HG03066 (cell line): Measurements from ENCODE around the gene DUSP3.

ENCODE experiments used
- ATAC-seq: cut with Tn5 transposase; IDR thresholded peaks from one replicate; pipeline ENCODE4 v1.9.1; 2021; ENCODE audit warnings: low read depth; ENCODE audit not compliant: unreplicated experiment

The DUSP3 gene

DNA sequence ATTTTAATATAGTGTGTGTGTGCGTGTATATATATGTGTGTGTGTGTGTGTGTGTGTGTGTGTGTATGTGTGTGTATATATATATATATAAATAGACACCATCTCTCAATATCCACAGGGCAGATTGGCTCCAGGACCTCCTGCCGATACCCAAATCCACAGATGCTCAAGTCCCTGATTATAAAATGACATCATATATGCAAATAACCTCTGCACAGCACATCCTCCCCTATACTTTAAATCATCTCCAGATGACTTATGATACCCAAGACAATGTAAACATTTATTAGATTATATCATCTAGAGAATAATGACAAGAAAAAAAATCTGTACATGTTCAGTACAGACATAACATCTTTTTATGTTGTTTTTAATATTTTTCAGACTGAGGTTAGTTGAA is 7.8 kb downstream of the DUSP3 start:
- no peak for ATAC-seq

DNA sequence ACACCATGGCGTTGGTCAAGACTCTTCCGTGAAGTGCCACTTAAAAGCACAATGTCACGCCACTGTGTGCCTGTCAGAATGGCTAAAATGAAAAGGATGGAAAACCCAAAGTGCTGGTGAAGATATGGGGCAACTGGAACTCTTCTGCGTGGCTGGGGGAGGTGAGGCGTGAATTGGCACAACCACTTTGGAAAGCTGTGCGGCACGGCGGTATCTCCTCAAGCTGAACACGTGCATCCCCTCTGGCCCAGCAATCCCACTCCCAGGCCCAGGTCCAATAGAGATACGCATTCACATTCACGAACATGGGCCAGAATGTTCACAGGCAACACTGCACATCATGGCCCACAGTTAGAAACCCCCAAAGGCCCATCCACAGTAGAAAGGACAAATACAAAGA is 8.9 kb downstream of the DUSP3 start:
- ATAC-seq = no peak

DNA sequence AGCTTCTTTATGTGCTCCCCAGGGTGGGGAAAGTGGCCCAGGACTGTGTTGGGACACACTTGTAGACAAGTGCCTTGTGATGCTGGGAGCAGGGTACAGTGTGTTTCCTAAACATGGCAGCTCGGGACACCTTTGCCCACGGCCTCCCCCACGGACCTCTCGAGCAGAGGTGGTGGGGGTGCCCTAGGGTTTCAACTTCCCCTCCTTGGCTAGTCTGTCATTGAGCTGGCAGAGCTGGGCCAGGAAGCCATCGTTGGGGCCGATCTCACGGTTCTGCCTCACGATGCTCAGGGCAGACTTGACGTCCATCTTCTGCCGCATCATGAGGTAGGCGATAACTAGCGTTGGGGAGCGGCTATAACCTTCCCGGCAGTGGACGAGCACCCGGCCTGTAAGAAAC is 9.4 kb downstream of the DUSP3 start:
- no peak for ATAC-seq

DNA sequence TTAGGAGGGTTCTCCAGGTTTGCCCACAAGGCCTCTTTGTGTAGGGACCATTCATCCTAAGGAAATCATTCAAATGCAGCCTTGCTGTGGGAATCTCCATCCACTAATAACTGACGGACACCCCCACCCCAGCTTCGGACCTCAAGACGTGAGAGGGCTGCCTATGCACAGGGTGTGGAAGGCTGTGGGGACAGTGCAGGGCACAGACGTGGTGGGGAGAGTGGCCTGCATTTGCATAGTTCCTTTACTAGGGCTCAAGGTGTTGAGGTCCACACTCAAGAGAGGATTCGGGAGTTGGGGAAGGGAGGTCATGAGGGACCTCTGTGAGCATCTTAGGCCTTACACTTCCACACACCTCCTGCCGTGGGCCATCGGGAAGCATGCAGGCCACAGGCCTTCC is 9.8 kb downstream of the DUSP3 start:
- no peak for ATAC-seq

DNA sequence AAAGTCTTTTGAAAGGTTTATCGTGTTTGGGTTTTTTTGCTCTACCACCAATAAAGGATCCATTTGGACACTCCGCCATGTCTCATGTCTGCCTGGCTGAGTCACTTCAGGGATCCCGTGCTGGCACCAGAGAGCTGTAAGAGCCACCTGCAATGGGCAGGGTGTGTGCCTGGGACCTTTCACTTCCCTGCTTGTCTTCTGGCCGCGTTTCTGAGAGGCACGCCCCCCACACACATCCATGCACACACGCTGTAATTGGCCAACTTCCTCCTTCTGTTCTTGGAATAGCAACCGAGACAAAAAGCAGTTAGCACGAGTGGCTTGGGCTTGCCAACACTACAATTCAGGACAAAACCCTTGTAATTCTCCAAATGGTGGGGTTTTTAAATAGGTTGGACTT is 10.4 kb downstream of the DUSP3 start:
- no peak for ATAC-seq

DNA sequence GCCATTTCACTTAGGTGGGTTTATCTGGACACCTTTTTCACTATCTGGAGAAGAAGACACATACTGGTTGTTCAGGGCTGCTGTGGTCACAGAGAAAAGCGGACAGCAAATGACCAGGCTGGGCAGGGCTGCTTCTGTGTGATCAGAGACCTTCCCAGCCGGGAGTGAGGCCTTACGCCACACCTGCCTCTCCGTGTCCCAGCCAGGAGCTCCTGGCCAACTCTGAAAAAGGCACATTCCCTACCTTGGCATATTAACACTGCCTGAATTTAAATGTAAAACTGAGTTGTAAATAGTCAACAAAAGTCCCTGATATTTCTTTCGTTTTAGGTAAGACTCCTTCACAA is 11.1 kb downstream of the DUSP3 start:
- ATAC-seq = no peak

DNA sequence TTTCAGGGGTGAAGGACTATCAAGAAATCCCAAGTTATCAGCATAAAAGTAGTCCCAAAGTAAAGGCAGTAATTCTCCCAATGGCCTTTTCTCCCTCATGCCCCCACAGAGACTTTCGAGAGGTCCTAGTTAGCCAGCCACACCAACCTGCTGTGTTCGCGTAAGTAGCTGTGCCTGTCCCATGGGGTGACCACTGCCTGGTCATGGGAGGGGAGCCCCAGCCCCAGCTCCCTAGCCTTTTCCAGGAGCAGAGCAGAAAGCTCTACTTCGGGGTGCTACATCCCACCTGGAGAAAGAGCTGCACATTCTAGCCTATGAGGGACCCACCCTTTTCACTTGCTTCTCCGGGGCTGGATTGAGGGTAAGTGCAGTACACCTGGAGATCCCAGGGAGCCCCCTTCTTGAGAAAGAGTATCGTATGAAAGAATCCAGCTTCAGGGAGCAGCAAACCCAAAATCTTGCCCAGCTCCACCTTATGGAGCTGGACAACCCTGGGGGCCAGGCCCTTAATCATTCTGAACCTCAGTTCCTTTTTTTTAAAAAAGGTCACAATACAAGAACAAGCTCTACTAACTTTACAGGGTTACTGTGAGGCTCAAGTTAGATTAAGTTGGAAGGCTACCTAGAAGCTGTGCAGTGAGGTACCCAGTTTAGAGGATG is 11.6 kb downstream of the DUSP3 start:
- no peak for ATAC-seq

DNA sequence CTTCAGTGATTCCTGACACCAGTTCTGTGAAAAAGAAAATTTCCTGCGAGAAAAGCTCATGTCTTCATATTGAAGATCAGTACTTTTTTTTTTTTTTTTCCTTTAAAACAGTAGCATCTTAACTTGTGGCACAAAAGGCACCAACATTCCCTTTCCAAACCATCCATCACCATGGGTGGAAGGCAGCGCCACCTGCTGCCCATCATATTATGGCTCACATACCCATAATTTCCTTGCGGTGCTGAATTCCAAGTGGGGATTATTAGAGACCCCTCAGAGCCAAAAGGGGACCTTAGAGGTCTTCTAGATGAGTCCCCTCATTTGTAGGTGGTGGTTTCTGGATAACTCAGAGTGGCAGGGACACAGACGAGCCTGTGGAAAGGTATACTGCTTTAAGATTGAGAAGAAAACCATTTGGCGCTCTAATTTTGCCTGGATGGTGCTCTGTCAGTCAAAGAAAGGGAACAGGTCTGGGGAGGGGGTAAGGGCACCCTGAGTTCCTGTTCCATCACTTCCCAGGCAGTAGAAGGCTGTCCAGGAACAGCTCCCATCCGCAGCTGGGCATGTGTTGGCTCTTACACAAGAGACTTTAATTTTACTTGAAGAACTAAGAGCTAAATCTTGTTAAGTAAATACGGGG is 12.2 kb downstream of the DUSP3 start:
- no peak for ATAC-seq

DNA sequence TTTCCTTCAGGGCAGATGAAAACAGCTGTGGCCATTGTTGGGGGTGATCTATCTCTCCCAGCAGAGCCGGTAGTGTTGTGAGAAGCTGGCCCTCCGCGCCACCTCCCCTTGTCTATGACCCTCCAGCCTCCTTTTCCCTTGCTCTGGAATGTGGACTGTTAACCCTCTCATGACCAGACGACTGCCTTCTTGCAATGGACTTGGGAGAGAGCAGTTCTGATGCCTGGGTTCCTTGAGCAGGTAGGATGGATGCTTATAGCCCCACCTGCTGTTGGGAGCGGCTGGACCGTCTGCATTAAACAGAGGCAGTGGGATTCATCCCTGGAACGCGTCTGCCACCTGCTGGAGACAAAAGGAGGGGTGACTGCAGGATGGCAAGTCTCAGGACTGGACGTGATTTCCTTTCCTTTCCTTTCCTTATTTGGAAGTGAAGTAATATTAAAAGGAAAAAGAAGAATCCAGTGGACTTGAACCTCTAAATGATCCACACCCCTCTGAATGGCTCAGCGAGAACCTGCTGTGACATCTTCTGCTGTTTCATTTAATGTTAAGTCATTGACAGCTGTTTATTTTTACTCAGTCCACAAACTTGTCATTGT is 18.4 kb downstream of the DUSP3 start:
- ATAC-seq = no peak

DNA sequence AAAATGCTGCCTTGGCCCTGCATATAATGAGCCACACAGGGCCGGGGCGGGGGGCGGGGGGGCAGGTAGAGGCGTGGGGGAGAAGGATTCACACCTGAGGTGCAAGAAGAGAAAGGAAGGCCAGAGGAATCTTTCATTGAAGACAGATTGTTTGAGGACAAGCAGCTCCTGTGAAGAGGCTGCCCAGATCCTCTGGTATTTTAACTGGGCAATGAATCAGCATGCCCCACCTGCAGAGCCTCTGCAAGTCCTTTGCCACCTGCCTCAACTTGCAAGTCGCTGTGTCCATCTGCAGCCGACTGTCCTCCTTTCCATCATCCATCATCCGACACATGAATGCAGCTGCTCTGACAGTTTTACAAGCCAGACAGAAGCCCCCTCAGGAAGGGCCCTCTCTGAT is 18.9 kb downstream of the DUSP3 start:
- ATAC-seq = no peak

DNA sequence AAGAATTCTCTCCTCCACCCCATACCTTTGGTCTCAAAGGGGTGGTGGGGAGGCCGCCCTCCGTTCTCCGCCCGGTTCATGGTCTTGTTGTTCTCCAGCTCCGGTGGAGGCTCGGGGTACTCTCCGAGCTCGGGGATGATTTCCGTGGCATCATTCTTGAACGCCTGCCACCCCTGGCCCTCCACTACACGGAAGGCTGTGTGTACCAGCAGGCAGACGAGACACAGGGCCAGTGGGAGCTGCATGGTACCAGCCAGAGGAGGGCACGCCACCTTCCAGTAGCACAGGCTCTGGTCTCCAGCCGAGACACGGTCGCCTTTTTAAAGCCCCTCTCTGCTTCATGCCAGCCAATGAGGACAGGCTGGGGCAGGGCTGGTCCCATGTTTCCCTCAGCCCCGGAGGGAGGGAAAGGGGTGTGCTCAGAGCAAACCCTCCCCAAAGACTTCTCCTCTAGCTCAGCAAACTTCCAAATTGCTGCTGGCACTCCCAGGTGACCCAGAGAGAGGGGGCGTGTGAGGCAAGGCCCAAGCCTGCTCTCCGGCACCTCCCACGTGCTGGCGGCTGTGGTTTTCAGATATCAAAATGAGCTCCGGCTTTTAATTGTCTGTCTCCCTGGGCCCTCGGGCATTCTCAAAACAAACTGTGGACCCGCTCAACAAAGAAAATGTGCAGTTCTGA is 20.1 kb downstream of the DUSP3 start, which contains the start of gene SOST:
SOST (minus strand) TSS at position 295 of the 678 bp plus-strand sequence; CDS start at position 245, 50 bp downstream.
- no peak for ATAC-seq

DNA sequence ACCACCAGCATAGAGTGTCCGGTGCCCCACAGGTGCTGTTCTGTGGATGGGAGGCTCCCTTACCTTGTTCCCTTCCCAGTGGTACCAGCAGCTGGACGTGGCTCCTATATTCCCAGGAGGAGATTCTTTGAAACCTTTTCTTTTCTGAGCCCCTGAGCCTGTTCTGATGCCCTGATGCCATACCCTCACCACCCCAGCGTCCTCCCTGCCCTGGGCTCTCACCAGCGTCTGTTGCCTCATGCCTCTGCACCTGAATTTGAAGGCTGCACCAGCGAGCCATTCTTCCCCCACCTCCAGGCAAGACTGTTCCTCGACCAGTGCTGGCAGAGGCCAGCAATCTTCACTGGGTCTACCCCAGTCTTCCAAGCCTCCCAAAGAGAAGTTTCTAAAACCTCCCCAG is 20.7 kb downstream of the DUSP3 start:
- no peak for ATAC-seq

DNA sequence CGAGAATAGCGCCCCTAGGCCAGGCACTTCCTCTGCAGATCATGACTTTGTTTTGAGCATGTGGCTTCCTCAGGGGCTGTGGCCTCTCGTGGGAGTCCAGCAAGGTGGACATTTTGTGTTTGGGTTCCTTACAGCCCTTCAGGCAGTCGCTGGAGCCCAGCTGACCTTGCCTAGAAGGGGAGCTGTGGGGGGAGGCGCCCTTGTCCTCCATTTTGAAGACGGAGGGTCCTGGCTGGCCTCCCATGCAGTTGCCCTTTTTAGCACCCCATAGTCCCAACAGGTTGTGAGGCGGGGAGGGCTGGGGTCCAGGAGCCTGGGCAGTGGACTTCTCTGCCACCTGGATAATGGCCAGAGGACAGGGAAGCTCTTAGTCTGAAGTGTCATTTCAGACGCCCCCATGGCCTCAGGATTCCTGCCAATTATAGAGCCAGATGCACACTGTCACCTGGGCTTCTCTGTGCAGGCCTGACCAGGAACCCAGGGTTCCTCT is 21.6 kb downstream of the DUSP3 start:
- no peak for ATAC-seq

DNA sequence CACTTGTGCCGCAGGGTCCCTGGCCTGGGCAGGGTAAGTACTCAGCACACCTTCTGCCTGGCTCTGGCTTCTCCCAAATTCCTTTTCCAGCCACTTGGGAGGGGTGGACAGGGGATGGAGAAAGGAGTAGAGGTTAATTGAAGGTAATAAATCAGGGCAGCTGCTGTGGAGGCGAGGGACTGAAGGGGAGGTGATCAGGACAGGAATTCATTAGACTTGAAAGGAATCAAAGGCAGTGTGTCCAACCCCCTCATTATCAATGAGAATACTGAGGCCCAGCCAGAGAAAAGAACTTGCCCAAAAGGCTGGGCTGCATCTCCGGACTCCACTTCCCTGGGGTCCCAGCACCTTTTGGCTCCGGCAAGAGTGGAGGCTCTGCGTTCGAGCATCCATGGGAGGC is 22.6 kb downstream of the DUSP3 start:
- ATAC-seq = no peak

DNA sequence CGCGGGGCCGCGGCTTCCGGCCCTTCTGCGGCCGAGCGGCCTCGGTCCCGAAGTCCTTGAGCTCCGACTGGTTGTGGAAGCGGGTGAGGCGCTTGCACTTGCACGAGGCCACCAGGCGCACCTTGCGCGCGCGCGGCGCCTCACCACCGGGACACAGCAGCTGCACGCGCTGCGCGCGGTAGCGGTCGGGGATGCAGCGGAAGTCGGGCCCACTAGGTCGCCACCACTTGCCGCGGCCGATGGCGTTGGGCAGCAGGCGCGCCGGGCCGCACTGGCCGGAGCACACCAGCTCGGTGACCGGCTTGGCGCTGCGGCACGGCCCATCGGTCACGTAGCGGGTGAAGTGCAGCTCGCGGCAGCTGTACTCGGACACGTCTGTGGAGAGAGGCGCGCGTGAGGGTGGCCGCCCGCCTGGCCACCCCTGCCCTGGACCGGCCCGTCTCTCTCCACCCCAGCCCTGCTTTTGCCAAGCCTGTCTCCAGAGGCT is 23.3 kb downstream of the DUSP3 start:
- no peak for ATAC-seq

DNA sequence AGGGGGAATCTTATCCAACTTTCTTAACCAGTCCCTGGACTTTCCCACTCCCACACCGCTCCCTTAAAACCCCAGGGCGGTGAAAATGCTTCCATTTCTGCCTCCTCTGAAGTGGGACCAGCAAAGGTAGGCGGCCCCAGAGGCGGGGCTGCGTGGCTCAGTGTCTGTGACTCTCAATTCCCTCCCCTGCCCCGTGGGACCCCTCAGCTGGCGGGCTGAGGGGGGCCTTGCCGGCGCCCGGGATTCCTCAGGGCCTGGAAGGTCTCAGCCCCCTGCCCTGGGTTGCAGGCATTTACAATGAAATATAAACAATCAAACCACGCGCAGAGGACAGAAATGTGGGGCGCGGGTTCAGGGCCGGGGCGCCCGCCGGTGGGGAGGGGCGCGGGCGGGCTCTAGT is 23.8 kb downstream of the DUSP3 start:
- ATAC-seq = no peak

DNA sequence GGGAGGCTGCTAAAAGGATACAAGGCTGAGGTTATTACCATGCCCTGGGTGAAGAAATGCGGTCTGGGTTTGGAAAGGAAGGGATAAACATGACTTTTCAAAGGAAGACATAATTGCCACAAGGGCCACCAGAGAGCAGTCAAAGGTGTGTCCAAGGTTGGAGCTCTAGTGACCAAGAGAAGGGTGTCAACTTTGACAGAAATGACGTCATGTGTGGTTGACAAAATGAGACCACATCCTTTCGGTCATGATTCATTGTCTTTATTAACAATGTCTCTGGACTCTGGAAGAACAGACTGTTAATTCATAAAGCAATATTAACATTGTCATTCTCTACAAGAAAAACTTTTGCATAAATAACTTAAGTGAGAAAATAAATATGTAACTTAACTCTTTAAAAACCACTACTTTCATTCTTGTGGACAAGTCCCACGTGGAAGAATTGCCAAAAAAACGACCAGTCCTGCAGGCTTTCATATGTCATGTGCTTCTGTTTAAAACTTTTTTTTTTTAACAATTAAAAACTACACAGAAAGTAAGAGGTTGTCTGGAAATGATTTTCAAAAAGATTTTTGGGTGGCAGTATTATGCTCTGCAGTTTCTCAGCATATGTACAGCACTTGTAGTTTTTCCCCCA is 25.2 kb downstream of the DUSP3 start:
- no peak for ATAC-seq

DNA sequence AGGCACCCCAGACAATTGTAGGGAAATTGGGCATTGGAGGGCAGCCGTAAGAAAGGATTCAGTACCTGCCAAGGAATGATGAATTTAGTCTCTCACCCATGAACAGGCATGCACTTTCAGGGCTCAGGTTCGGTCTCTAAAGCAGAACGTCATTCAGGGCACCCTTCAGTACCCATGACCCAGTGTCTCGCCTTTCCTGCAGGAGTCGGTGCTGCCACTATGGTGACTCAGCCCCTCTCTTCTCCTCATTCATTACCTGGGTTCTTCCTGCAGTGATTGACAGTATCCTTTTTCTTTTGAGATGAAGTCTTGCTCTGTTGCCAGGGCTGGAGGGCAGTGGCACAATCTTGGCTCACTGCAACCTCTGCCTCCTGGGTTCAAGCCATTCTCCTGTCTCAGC is 28.6 kb downstream of the DUSP3 start:
- no peak for ATAC-seq

DNA sequence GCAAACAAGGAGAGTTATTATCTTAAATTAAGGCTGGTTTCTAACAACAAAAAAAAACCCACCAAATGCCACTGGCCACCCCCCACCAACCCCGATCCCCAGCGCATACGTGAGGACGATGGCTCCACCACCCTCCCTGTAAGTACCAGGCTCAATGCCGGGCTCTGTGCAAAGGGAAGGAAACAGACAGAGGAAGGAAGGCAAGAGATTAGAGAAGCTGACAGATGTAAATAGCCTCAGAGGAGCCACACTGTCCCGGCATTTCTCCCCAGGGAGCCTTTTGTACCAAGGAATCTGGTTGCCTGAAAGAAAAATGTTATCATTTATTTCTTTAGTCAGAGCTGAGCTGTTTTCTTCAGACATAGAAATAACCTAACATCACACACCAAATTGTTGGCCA is 33.2 kb downstream of the DUSP3 start:
- no peak for ATAC-seq

DNA sequence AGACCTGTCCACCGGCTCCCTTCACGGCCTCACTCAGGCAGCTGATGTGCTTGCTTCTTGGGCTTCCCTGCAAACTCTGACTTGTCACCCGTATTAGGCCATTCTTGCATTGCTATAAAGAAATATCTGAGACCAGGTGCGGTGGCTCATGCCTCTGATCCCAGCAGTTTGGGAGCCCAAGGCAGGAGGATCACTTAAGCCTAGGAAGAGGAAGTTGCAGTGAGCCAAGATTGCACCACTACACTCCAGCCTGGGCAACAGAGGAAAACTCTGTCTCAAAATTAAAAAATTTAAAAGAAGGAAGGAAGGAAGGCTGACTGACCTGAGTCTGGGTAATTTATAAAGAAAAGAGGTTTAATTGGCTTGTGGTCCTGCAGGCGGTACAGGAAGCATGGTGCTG is 37.1 kb downstream of the DUSP3 start:
- ATAC-seq = no peak

DNA sequence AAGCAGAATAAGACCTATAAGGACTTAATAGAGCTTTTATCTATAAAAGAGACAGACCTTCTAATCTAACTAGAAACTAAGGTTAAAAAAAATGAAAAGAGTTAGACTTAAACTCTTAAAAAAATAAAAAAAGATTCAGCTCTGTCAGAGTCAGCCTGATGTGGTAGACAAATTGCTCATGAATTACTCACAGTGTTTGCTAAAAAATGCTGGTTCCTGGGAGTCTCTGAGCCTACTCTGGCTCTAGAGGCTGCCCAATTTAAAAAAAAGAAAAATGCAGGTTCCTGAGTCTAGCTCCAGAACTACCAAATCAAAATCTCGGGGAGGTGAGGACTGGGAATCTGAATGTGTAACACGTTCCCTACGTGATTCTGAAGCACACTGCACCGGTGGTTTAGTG is 38.2 kb downstream of the DUSP3 start:
- no peak for ATAC-seq
